Liver (tissue), 9 donors: Measurements from ENCODE around the gene PISD. TPM values are rescaled to one million over a fixed set of nuclear protein-coding genes. Genes with fewer than 3 reads are reported as not detected.

Source experiments
- DNase-seq: peaks from one replicate; pipeline ENCODE4 v3.0.0-alpha.2; 2017; ENCODE audit warnings: low spot score
- H3K27ac ChIP-seq, 2 donors: one replicate each; pipeline ENCODE4 v1.7.0; 2013; ENCODE audit warnings: inconsistent platforms in 2 of 2, low read length in 2 of 2, control low read depth in 1 of 2, low read depth in 1 of 2, mild to moderate bottlenecking in 1 of 2
- H3K27me3 ChIP-seq, 4 donors: one replicate each; pipeline versions ENCODE4 v1.6.1 to v1.7.0; 2013; ENCODE audit warnings: low read length in 3 of 4, inconsistent platforms in 1 of 4, mild to moderate bottlenecking in 1 of 4, moderate library complexity in 1 of 4; ENCODE audit not compliant: control insufficient read depth in 4 of 4, insufficient read depth in 4 of 4
- H3K36me3 ChIP-seq, 4 donors: one replicate each; pipeline versions ENCODE4 v1.6.1 to v1.7.0; 2013; ENCODE audit warnings: low read length in 3 of 4, mild to moderate bottlenecking in 3 of 4, low read depth in 1 of 4, moderate library complexity in 1 of 4; ENCODE audit not compliant: control insufficient read depth in 4 of 4, insufficient read depth in 3 of 4
- H3K4me1 ChIP-seq, 4 donors: one replicate each; pipeline versions ENCODE4 v1.6.1 to v1.7.0; 2013; ENCODE audit warnings: low read length in 3 of 4, mild to moderate bottlenecking in 3 of 4, moderate library complexity in 1 of 4; ENCODE audit not compliant: control insufficient read depth in 4 of 4, insufficient read depth in 4 of 4
- H3K4me3 ChIP-seq, 3 donors: one replicate each; pipeline versions ENCODE4 v1.6.1 to v1.7.0; 2013; ENCODE audit warnings: low read length in 3 of 3, control low read depth in 1 of 3, low read depth in 1 of 3, mild to moderate bottlenecking in 1 of 3
- H3K9ac ChIP-seq, 2 donors: one replicate each; pipeline ENCODE4 v1.7.0; 2013; ENCODE audit warnings: low read length in 2 of 2, mild to moderate bottlenecking in 2 of 2, moderate library complexity in 2 of 2, control low read depth in 1 of 2, low read depth in 1 of 2
- H3K9me3 ChIP-seq, 4 donors: one replicate each; pipeline versions ENCODE4 v1.6.1 to v1.7.0; 2013; ENCODE audit warnings: low read length in 3 of 4; ENCODE audit not compliant: control insufficient read depth in 4 of 4
- EGR1 ChIP-seq, 2 donors: IDR thresholded peaks; 2 replicates each; pipeline ENCODE4 v1.6.1; 2016 to 2018; ENCODE audit warnings: antibody characterized with exemption in 2 of 2, low read depth in 2 of 2
- FOXA1 ChIP-seq: IDR thresholded peaks from 2 replicates; pipeline ENCODE4 v1.6.1; 2016; ENCODE audit warnings: antibody characterized with exemption
- FOXA2 ChIP-seq: IDR thresholded peaks from 2 replicates; pipeline ENCODE4 v1.6.1; 2016; ENCODE audit warnings: antibody characterized with exemption
- GABPA ChIP-seq, 2 donors: IDR thresholded peaks in 1 of 2; conservative IDR thresholded peaks in 1 of 2; 2 replicates each; pipeline ENCODE4 v1.6.1; 2016; ENCODE audit warnings: antibody characterized with exemption in 2 of 2, mild to moderate bottlenecking in 1 of 2, moderate library complexity in 1 of 2
- HNF4A ChIP-seq, 2 donors: conservative IDR thresholded peaks; 2 replicates each; pipeline ENCODE4 v1.6.1; 2016; ENCODE audit warnings: antibody characterized with exemption in 2 of 2, mild to moderate bottlenecking in 2 of 2
- HNF4G ChIP-seq: IDR thresholded peaks from 2 replicates; pipeline ENCODE4 v1.6.1; 2016; ENCODE audit warnings: antibody characterized with exemption
- JUND ChIP-seq, 2 donors: IDR thresholded peaks; 2 replicates each; pipeline ENCODE4 v1.6.1; 2016; ENCODE audit warnings: antibody characterized with exemption in 2 of 2
- NR2F2 ChIP-seq: IDR thresholded peaks from 2 replicates; pipeline ENCODE4 v1.6.1; 2016; ENCODE audit warnings: antibody characterized with exemption
- RXRA ChIP-seq, 2 donors: IDR thresholded peaks; 2 replicates each; pipeline ENCODE4 v1.6.1; 2017 to 2018; ENCODE audit warnings: antibody characterized with exemption in 2 of 2, mild to moderate bottlenecking in 1 of 2
- SP1 ChIP-seq: IDR thresholded peaks from 2 replicates; pipeline ENCODE4 v1.6.1; 2018; ENCODE audit warnings: antibody characterized with exemption, mild to moderate bottlenecking
- WGBS: extraction: QIAGEN DNeasy Blood & Tissue Kit; methylation state at CpG from one replicate; pipeline ENCODE4 v1.1.7; 2013; 5-methylcytosine and 5-hydroxymethylcytosine counted together
- polyA plus RNA-seq, 2 donors: library from polyadenylated mRNA; stranded (reverse) in 1 of 2; unstranded in 1 of 2; fragments of 200-250 nt in 1 of 2; fragments of >200 nt in 1 of 2; fragmentation: Nextera tagmentation in 1 of 2; extraction: Ambion mirVana in 1 of 2; gene quantifications; one replicate each; pipeline versions ENCODE4 v1.2.1 to v1.2.3, GENCODE V29; 2013 to 2015
- total RNA-seq, 2 donors: library from RNA; depleted of rRNA; stranded (reverse); fragments of >200 nt; gene quantifications; one replicate each; pipeline ENCODE4 v1.2.3, GENCODE V29; 2014
- TF ChIP-seq, protein P1 (sequence below): IDR thresholded peaks from 2 replicates; pipeline ENCODE4 v1.6.1; 2016; ENCODE audit warnings: antibody characterized with exemption
- TF ChIP-seq, protein P2 (sequence below): IDR thresholded peaks from 2 replicates; pipeline ENCODE4 v1.6.1; 2016; ENCODE audit warnings: antibody characterized with exemption, mild to moderate bottlenecking
- TF ChIP-seq, protein P3 (sequence below): fragments of 150-350 bp; IDR thresholded peaks from 2 replicates; pipeline ENCODE4 v1.5.1; 2017; ENCODE audit warnings: improper control_type of control experiment, low read depth, low read length; ENCODE audit not compliant: missing input control
- donor health status: healthy.
- donor health status: healthy.
- donor health status: healthy.
- donor health status: healthy.
- donor health status: healthy.

Gene PISD
- total and polyA plus RNA-seq, 4 donors = 14.7 to 28.3 (median 20.4) TPM

DNA sequence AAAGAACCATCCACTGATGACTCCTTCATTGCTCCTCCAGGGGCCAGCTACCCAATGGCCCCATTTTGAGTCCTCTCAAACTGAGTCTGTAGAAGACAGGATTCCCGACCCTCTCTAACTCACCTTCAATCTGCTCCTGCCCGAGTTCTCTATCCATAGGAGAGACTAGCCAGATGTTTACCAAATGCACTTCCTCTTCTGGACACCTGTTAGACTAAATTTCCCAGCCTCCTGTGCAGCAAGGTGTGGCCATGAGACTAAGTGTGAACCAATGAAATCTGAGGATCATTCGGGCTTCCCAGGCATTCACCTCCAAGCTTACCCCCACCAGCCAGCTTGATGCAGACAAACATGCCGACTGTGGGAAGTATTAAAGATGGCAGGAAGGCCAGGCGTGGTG, 7.6 kb downstream of the PISD start:
- no peak overlapping the region for H3K4me3 ChIP-seq
- H3K27ac ChIP-seq = no peak overlapping the region
- peaks cover 0 to 5% (median 3%) of the 10 kb centered on the region in 4 donors for H3K36me3 ChIP-seq
- H3K9me3 ChIP-seq = no peaks in the 10 kb centered on the region
- TF ChIP-seq, protein P1, sequence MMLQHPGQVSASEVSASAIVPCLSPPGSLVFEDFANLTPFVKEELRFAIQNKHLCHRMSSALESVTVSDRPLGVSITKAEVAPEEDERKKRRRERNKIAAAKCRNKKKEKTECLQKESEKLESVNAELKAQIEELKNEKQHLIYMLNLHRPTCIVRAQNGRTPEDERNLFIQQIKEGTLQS = no peak
- TF ChIP-seq NR2F2 (no peak), FOXA1 (no peak), GABPA (IDR thresholded peaks at IDR 0.05 in 1 of 2, conservative IDR thresholded peaks at IDR 0.05 in 1 of 2) (no peak), JUND (IDR thresholded peaks at IDR 0.05) (no peak)
- no peaks in the 10 kb centered on the region for H3K27me3 ChIP-seq
- no peak for DNase-seq
- H3K4me1 ChIP-seq = no peaks in the 10 kb centered on the region
- no peak overlapping the region for H3K9ac ChIP-seq
- WGBS = 97% methylated on average over 5 of the region's 5 CpGs

DNA sequence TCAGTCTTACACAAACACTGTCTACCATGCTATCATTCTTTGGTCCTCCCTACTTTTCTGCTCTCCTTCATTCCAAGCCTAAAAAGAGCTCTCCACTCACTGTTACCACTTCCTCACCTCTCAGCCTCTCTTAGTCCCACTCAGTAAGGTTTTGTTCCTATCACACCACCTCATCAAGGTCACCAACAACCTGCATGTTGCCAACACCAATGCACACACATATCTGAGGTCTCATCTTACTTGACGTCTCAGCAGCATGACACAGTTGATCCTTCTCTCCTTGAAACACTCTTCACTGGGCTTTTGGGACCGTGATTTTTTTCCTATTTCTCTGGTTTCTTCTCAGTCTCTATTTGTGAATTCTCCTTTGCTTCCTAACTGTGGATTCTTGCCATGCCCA, 8.1 kb downstream of the PISD start:
- no peak overlapping the region for H3K27ac ChIP-seq
- no peaks in the 10 kb centered on the region for H3K27me3 ChIP-seq
- peaks cover 2 to 5% (median 3%) of the 10 kb centered on the region in 4 donors for H3K36me3 ChIP-seq
- TF ChIP-seq SP1 (no peak), NR2F2 (no peak), RXRA (IDR thresholded peaks at IDR 0.05) (no peak), FOXA1 (no peak), HNF4A (conservative IDR thresholded peaks at IDR 0.05) (no peak), EGR1 (IDR thresholded peaks at IDR 0.05; ENCODE audit: low read depth in 2 of 2) (no peak), GABPA (IDR thresholded peaks at IDR 0.05 in 1 of 2, conservative IDR thresholded peaks at IDR 0.05 in 1 of 2) (no peak), FOXA2 (no peak), HNF4G (no peak)
- TF ChIP-seq, protein P2, sequence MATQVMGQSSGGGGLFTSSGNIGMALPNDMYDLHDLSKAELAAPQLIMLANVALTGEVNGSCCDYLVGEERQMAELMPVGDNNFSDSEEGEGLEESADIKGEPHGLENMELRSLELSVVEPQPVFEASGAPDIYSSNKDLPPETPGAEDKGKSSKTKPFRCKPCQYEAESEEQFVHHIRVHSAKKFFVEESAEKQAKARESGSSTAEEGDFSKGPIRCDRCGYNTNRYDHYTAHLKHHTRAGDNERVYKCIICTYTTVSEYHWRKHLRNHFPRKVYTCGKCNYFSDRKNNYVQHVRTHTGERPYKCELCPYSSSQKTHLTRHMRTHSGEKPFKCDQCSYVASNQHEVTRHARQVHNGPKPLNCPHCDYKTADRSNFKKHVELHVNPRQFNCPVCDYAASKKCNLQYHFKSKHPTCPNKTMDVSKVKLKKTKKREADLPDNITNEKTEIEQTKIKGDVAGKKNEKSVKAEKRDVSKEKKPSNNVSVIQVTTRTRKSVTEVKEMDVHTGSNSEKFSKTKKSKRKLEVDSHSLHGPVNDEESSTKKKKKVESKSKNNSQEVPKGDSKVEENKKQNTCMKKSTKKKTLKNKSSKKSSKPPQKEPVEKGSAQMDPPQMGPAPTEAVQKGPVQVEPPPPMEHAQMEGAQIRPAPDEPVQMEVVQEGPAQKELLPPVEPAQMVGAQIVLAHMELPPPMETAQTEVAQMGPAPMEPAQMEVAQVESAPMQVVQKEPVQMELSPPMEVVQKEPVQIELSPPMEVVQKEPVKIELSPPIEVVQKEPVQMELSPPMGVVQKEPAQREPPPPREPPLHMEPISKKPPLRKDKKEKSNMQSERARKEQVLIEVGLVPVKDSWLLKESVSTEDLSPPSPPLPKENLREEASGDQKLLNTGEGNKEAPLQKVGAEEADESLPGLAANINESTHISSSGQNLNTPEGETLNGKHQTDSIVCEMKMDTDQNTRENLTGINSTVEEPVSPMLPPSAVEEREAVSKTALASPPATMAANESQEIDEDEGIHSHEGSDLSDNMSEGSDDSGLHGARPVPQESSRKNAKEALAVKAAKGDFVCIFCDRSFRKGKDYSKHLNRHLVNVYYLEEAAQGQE = no peak
- TF ChIP-seq, protein P3, sequence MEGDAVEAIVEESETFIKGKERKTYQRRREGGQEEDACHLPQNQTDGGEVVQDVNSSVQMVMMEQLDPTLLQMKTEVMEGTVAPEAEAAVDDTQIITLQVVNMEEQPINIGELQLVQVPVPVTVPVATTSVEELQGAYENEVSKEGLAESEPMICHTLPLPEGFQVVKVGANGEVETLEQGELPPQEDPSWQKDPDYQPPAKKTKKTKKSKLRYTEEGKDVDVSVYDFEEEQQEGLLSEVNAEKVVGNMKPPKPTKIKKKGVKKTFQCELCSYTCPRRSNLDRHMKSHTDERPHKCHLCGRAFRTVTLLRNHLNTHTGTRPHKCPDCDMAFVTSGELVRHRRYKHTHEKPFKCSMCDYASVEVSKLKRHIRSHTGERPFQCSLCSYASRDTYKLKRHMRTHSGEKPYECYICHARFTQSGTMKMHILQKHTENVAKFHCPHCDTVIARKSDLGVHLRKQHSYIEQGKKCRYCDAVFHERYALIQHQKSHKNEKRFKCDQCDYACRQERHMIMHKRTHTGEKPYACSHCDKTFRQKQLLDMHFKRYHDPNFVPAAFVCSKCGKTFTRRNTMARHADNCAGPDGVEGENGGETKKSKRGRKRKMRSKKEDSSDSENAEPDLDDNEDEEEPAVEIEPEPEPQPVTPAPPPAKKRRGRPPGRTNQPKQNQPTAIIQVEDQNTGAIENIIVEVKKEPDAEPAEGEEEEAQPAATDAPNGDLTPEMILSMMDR = no peak
- no peaks in the 10 kb centered on the region for H3K4me1 ChIP-seq
- 88% methylated on average over 2 of the region's 2 CpGs for whole genome bisulfite sequencing
- H3K4me3 ChIP-seq = no peak overlapping the region
- H3K9ac ChIP-seq = no peak overlapping the region
- H3K9me3 ChIP-seq = no peaks in the 10 kb centered on the region
- DNase-seq = no peak
